ENCODE data around the gene KCTD13. TPM values are rescaled to one million over a fixed set of nuclear protein-coding genes. Genes with fewer than 3 reads are reported as not detected.

Gene KCTD13
- total and polyA plus RNA-seq, 4 donors = 5.3 to 31.4 (median 22.9) TPM

DNA sequence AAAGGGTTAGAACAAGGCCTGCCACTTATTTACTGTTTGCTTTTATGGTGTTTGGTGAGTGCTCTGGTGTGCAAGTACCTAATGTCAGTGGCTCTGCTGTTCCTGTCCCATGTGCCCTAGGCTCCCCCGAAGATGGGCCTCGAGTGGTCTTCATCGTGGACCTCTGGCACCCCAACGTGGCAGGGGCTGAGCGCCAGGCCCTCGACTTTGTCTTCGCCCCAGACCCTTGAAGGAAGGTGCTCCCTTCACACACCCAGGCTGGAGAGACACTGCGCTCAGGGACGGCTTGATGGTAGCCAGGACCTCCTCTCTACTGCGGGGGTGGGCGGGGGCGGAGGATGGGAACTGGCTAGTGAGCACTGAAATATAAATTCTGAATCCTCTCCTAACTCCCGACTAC, 20.4 kb downstream of the KCTD13 start:
- Histone ChIP-seq H3K36me3 (ENCODE audit: control insufficient read depth in 1 of 2, insufficient read depth in 2 of 2, low read length in 1 of 2) (no peaks in the 10 kb centered on the region), H3K4me1 (ENCODE audit: control insufficient read depth in 1 of 2, insufficient read depth in 2 of 2, low read length in 2 of 2) (no peaks in the 10 kb centered on the region), H3K4me3 (ENCODE audit: low read length in 2 of 2) (no peak overlapping the region), H3K9me3 (ENCODE audit: control insufficient read depth, low read length) (no peaks in the 10 kb centered on the region), H3K27ac (ENCODE audit: low read depth in 1 of 2, low read length in 2 of 2) (no peak overlapping the region), H3K27me3 (ENCODE audit: control insufficient read depth in 1 of 2, insufficient read depth in 2 of 2, low read length in 1 of 2) (no peaks in the 10 kb centered on the region)
- 86 to 89% methylated on average over 13 of the region's 13 CpGs for WGBS, 2 donors
- no peak for DNase-seq
- no peak for ATAC-seq (ENCODE audit: low FRiP score)
- intact Hi-C loops (cut with DNase I) = no loop called here

- DNase-seq = no peak
- intact Hi-C loops (cut with DNase I) = no loop called here
- ATAC-seq (ENCODE audit: low FRiP score) = no peak
- H3K4me3 ChIP-seq (ENCODE audit: low read length in 2 of 2) = no peak overlapping the region
- 92 to 93% methylated on average over 7 of the region's 7 CpGs for WGBS, 2 donors
- no peaks in the 10 kb centered on the region for H3K36me3 ChIP-seq (ENCODE audit: control insufficient read depth in 1 of 2, insufficient read depth in 2 of 2, low read length in 1 of 2)
- H3K4me1 ChIP-seq (ENCODE audit: control insufficient read depth in 1 of 2, insufficient read depth in 2 of 2, low read length in 2 of 2) = no peaks in the 10 kb centered on the region
- no peak overlapping the region for H3K27ac ChIP-seq (ENCODE audit: low read depth in 1 of 2, low read length in 2 of 2)
- no peaks in the 10 kb centered on the region for H3K27me3 ChIP-seq (ENCODE audit: control insufficient read depth in 1 of 2, insufficient read depth in 2 of 2, low read length in 1 of 2)
- no peaks in the 10 kb centered on the region for H3K9me3 ChIP-seq (ENCODE audit: control insufficient read depth, low read length)
Observed at GRCh38 chr16:29904947-29905346, 21.1 kb downstream of the KCTD13 start.

- no peak for DNase-seq
- H3K27me3 ChIP-seq (ENCODE audit: control insufficient read depth in 1 of 2, insufficient read depth in 2 of 2, low read length in 1 of 2) = no peaks in the 10 kb centered on the region
- no peak overlapping the region for H3K27ac ChIP-seq (ENCODE audit: low read depth in 1 of 2, low read length in 2 of 2)
- ATAC-seq (ENCODE audit: low FRiP score) = no peak
- 73 to 74% methylated on average over 4 of the region's 4 CpGs for WGBS, 2 donors
- H3K4me1 ChIP-seq (ENCODE audit: control insufficient read depth in 1 of 2, insufficient read depth in 2 of 2, low read length in 2 of 2) = no peaks in the 10 kb centered on the region
- no peaks in the 10 kb centered on the region for H3K36me3 ChIP-seq (ENCODE audit: control insufficient read depth in 1 of 2, insufficient read depth in 2 of 2, low read length in 1 of 2)
- intact Hi-C loops (cut with DNase I) = no loop called here
- H3K4me3 ChIP-seq (ENCODE audit: low read length in 2 of 2) = no peak overlapping the region
- H3K9me3 ChIP-seq (ENCODE audit: control insufficient read depth, low read length) = no peaks in the 10 kb centered on the region
Observed at GRCh38 chr16:29903590-29903989, 22.4 kb downstream of the KCTD13 start.

GRCh38 chr16:29901607-29901945, 24.4 kb downstream of the KCTD13 start:
- 88 to 94% methylated on average over 16 to 19 of the region's 19 CpGs for WGBS, 2 donors
- Histone ChIP-seq H3K27ac (ENCODE audit: low read depth in 1 of 2, low read length in 2 of 2) (no peak overlapping the region), H3K4me1 (ENCODE audit: control insufficient read depth in 1 of 2, insufficient read depth in 2 of 2, low read length in 2 of 2) (no peaks in the 10 kb centered on the region), H3K9me3 (ENCODE audit: control insufficient read depth, low read length) (no peaks in the 10 kb centered on the region), H3K4me3 (ENCODE audit: low read length in 2 of 2) (no peak overlapping the region), H3K36me3 (ENCODE audit: control insufficient read depth in 1 of 2, insufficient read depth in 2 of 2, low read length in 1 of 2) (no peaks in the 10 kb centered on the region), H3K27me3 (ENCODE audit: control insufficient read depth in 1 of 2, insufficient read depth in 2 of 2, low read length in 1 of 2) (no peaks in the 10 kb centered on the region)
- ATAC-seq (ENCODE audit: low FRiP score) = no peak
- intact Hi-C loops (cut with DNase I) = no loop called here
- no peak for DNase-seq

DNA sequence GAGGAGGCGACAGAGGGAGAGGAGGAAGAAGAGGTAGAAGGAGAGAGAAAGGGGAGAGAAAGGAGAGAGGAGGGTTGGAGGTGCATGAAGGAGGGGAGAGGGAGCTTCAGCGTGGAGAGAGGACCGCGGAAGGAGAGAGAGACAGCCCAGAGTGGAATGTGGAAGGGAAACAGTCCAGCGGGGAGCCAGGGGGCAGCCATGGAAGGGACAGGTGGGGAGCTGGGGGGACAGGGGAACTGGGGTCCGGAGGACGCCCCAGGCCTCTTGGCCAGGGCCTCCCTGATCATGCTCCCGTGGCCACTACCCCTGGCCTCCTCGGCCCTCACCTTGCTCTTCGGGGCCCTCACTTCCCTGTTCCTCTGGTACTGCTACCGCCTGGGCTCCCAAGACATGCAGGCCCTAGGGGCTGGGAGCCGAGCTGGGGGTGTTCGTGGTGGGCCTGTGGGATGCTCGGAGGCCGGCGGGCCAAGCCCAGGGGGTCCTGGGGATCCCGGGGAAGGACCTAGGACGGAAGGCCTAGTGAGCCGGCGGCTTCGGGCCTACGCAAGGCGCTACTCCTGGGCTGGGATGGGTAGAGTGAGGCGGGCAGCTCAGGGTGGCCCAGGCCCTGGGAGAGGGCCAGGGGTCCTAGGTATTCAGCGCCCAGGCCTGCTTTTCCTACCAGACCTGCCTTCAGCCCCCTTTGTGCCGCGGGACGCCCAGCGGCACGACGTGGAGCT, 25.0 kb downstream of the KCTD13 start:
- Histone ChIP-seq H3K27me3 (ENCODE audit: control insufficient read depth in 1 of 2, insufficient read depth in 2 of 2, low read length in 1 of 2) (no peaks in the 10 kb centered on the region), H3K4me1 (ENCODE audit: control insufficient read depth in 1 of 2, insufficient read depth in 2 of 2, low read length in 2 of 2) (no peaks in the 10 kb centered on the region), H3K27ac (ENCODE audit: low read depth in 1 of 2, low read length in 2 of 2) (no peak overlapping the region), H3K36me3 (ENCODE audit: control insufficient read depth in 1 of 2, insufficient read depth in 2 of 2, low read length in 1 of 2) (no peaks in the 10 kb centered on the region), H3K9me3 (ENCODE audit: control insufficient read depth, low read length) (no peaks in the 10 kb centered on the region), H3K4me3 (ENCODE audit: low read length in 2 of 2) (no peak overlapping the region)
- DNase-seq = no peak
- ATAC-seq (ENCODE audit: low FRiP score) = no peak
- intact Hi-C loops (cut with DNase I) = no loop called here
- 37 to 52% methylated on average over 23 to 31 of the region's 31 CpGs for WGBS, 2 donors

- H3K9me3 ChIP-seq (ENCODE audit: control insufficient read depth, low read length) = no peaks in the 10 kb centered on the region
- intact Hi-C loops (cut with DNase I) = no loop called here
- H3K4me1 ChIP-seq (ENCODE audit: control insufficient read depth in 1 of 2, insufficient read depth in 2 of 2, low read length in 2 of 2) = no peaks in the 10 kb centered on the region
- H3K27me3 ChIP-seq (ENCODE audit: control insufficient read depth in 1 of 2, insufficient read depth in 2 of 2, low read length in 1 of 2) = no peaks in the 10 kb centered on the region
- no peak within 1 kb of the TSS for H3K27ac ChIP-seq (ENCODE audit: low read depth in 1 of 2, low read length in 2 of 2)
- ATAC-seq (ENCODE audit: low FRiP score) = peak; percentile 87
- DNase-seq = peak; percentile 78 to 88
- no peaks in the 10 kb centered on the region for H3K36me3 ChIP-seq (ENCODE audit: control insufficient read depth in 1 of 2, insufficient read depth in 2 of 2, low read length in 1 of 2)
- H3K4me3 ChIP-seq (ENCODE audit: low read length in 2 of 2) = peak within 1 kb of the TSS; percentile 6 to 72
- WGBS, 2 donors = 0 to 1% methylated on average over 37 to 67 of the region's 67 CpGs
Observed at GRCh38 chr16:29900102-29900887, 25.7 kb downstream of the KCTD13 start, which contains the start of gene ASPHD1. ASPHD1 (plus strand) TSS chr16:29900488; CDS start chr16:29900972, 484 bp downstream.

GRCh38 chr16:29899516-29900101, 26.4 kb downstream of the KCTD13 start, which contains the start of gene SEZ6L2:
SEZ6L2 (minus strand) TSS chr16:29899550; CDS start chr16:29899019, 531 bp downstream.
- Histone ChIP-seq H3K27ac (ENCODE audit: low read depth in 1 of 2, low read length in 2 of 2) (no peak within 1 kb of the TSS), H3K36me3 (ENCODE audit: control insufficient read depth in 1 of 2, insufficient read depth in 2 of 2, low read length in 1 of 2) (no peaks in the 10 kb centered on the region), H3K4me3 (ENCODE audit: low read length in 2 of 2) (peak within 1 kb of the TSS; percentile 6 to 72), H3K9me3 (ENCODE audit: control insufficient read depth, low read length) (no peaks in the 10 kb centered on the region), H3K4me1 (ENCODE audit: control insufficient read depth in 1 of 2, insufficient read depth in 2 of 2, low read length in 2 of 2) (no peaks in the 10 kb centered on the region), H3K27me3 (ENCODE audit: control insufficient read depth in 1 of 2, insufficient read depth in 2 of 2, low read length in 1 of 2) (no peaks in the 10 kb centered on the region)
- peak; percentile 6 for ATAC-seq (ENCODE audit: low FRiP score)
- intact Hi-C loops (cut with DNase I) = no loop called here
- 1% methylated on average over 29 of the region's 29 CpGs for WGBS, 2 donors
- DNase-seq = peak; percentile 68 to 93

GRCh38 chr16:29898804-29899515, 27.1 kb downstream of the KCTD13 start:
- Histone ChIP-seq H3K9me3 (ENCODE audit: control insufficient read depth, low read length) (no peaks in the 10 kb centered on the region), H3K4me1 (ENCODE audit: control insufficient read depth in 1 of 2, insufficient read depth in 2 of 2, low read length in 2 of 2) (no peaks in the 10 kb centered on the region), H3K27me3 (ENCODE audit: control insufficient read depth in 1 of 2, insufficient read depth in 2 of 2, low read length in 1 of 2) (no peaks in the 10 kb centered on the region), H3K36me3 (ENCODE audit: control insufficient read depth in 1 of 2, insufficient read depth in 2 of 2, low read length in 1 of 2) (no peaks in the 10 kb centered on the region), H3K4me3 (ENCODE audit: low read length in 2 of 2) (no peak overlapping the region), H3K27ac (ENCODE audit: low read depth in 1 of 2, low read length in 2 of 2) (no peak overlapping the region)
- intact Hi-C loops (cut with DNase I) = no loop called here
- 1% methylated on average over 23 to 25 of the region's 25 CpGs for WGBS, 2 donors
- DNase-seq = no peak
- no peak for ATAC-seq (ENCODE audit: low FRiP score)
